Neural progenitor cell (in vitro differentiated cells): ENCODE data around the gene FSCN2.

ENCODE experiments used
- CTCF ChIP-seq: fragments of 200-600 bp; sonication (generic); IDR thresholded peaks from 2 replicates; pipeline ENCODE4 v1.5.1; 2017; ENCODE audit warnings: antibody characterized with exemption, mild to moderate bottlenecking
- EZH2 ChIP-seq: fragments of 200-600 bp; sonication (generic); IDR thresholded peaks from 2 replicates; pipeline ENCODE4 v1.6.1; 2017; ENCODE audit warnings: antibody characterized with exemption, mild to moderate bottlenecking, moderate library complexity

- peak; percentile 98 for TF ChIP-seq CTCF
- no peak for TF ChIP-seq EZH2
Observed at GRCh38 chr17:81484195-81484979, 43.8 kb upstream of the FSCN2 start.
